GM23338 (cell line): Measurements from ENCODE around the gene UBE2F. TPM values are rescaled to one million over a fixed set of nuclear protein-coding genes. Genes with fewer than 3 reads are reported as not detected.

Experiments used
- ATAC-seq: fragments of 200-7000 bp; cut with Tn5 transposase; 3 replicates; pipeline ENCODE4 v1.9.1; 2020
- DNase-seq: peaks from one replicate; pipeline ENCODE4 v3.0.0-alpha.2; 2015; ENCODE audit warnings: low spot score
- H2AFZ ChIP-seq: fragments of 200-600 bp; sonication (generic); 2 replicates; pipeline ENCODE4 v1.8.0; 2016; ENCODE audit warnings: antibody characterized with exemption, mild to moderate bottlenecking, moderate library complexity
- H3F3A ChIP-seq: fragments of 200-600 bp; sonication (generic); replicated peaks from 2 replicates; pipeline ENCODE4 v1.8.0; 2017; ENCODE audit warnings: antibody characterized with exemption, mixed run types, low read depth
- H3K27ac ChIP-seq: fragments of 200-600 bp; sonication (generic); 2 replicates; pipeline ENCODE4 v1.6.1; 2016; ENCODE audit warnings: low read depth
- H3K27me3 ChIP-seq: fragments of 200-600 bp; sonication (generic); 2 replicates; pipeline ENCODE4 v1.8.0; 2016; ENCODE audit warnings: mild to moderate bottlenecking, mixed run types, moderate library complexity; ENCODE audit not compliant: insufficient read depth
- H3K36me3 ChIP-seq: fragments of 200-600 bp; sonication (generic); 2 replicates; pipeline ENCODE4 v1.8.0; 2016; ENCODE audit warnings: mild to moderate bottlenecking; ENCODE audit not compliant: insufficient read depth
- H3K4me1 ChIP-seq: fragments of 200-600 bp; sonication (generic); 2 replicates; pipeline ENCODE4 v1.8.0; 2016; ENCODE audit warnings: mild to moderate bottlenecking, moderate library complexity; ENCODE audit not compliant: insufficient read depth
- H3K4me2 ChIP-seq: fragments of 200-600 bp; sonication (generic); 2 replicates; pipeline ENCODE4 v1.7.1; 2017; ENCODE audit warnings: mixed run types
- H3K4me3 ChIP-seq: fragments of 200-600 bp; sonication (generic); 2 replicates; pipeline ENCODE4 v1.6.1; 2016; ENCODE audit warnings: mixed run types
- H3K79me2 ChIP-seq: fragments of 200-600 bp; sonication (generic); replicated peaks from 2 replicates; pipeline ENCODE4 v1.8.0; 2017; ENCODE audit warnings: mild to moderate bottlenecking; ENCODE audit not compliant: insufficient read depth
- H3K9me2 ChIP-seq: fragments of 200-600 bp; sonication (generic); 2 replicates; pipeline ENCODE4 v1.8.0; 2017; ENCODE audit not compliant: insufficient read depth
- H4K20me1 ChIP-seq: fragments of 200-600 bp; sonication (generic); replicated peaks from 2 replicates; pipeline ENCODE4 v1.8.0; 2017; ENCODE audit warnings: mild to moderate bottlenecking; ENCODE audit not compliant: insufficient read depth
- H3K27ac Mint-ChIP-seq: 2 replicates; pipeline ENCODE4 v1.8.0; 2020; ENCODE audit warnings: inconsistent platforms, mild to moderate bottlenecking, moderate library complexity, mixed read lengths
- H3K27me3 Mint-ChIP-seq: 3 replicates; pipeline ENCODE4 v1.8.0; 2022; ENCODE audit warnings: low read depth, mild to moderate bottlenecking, moderate library complexity, mixed read lengths, inconsistent platforms; ENCODE audit not compliant: insufficient read depth, poor library complexity
- H3K36me3 Mint-ChIP-seq: 3 replicates; pipeline ENCODE4 v1.8.0; 2021; ENCODE audit warnings: low read depth, mild to moderate bottlenecking, inconsistent platforms, moderate library complexity, mixed read lengths
- H3K4me1 Mint-ChIP-seq: 3 replicates; pipeline ENCODE4 v1.8.0; 2020; ENCODE audit warnings: mild to moderate bottlenecking, inconsistent platforms, mixed read lengths
- H3K4me3 Mint-ChIP-seq: 3 replicates; pipeline ENCODE4 v1.8.0; 2021; ENCODE audit warnings: moderate library complexity, mild to moderate bottlenecking, inconsistent platforms, mixed read lengths
- H3K9me3 Mint-ChIP-seq: 3 replicates; pipeline ENCODE4 v1.8.0; 2020; ENCODE audit warnings: moderate library complexity, mild to moderate bottlenecking, inconsistent platforms, mixed read lengths
- CREB1 ChIP-seq: fragments of 250-450 bp; sonication (Bioruptor Pico); IDR thresholded peaks from 2 replicates; pipeline ENCODE4 v1.5.0; 2020; ENCODE audit warnings: low read depth, mild to moderate bottlenecking, moderate library complexity
- EZH2phosphoT487 ChIP-seq: fragments of 200-600 bp; sonication (generic); IDR thresholded peaks from one replicate; pipeline ENCODE4 v1.8.1; 2018; ENCODE audit warnings: antibody characterized with exemption; ENCODE audit not compliant: unreplicated experiment
- JUNB ChIP-seq: IDR thresholded peaks from one replicate; pipeline ENCODE4 v1.6.1; 2016; ENCODE audit warnings: antibody characterized with exemption; ENCODE audit not compliant: unreplicated experiment
- NANOG ChIP-seq: IDR thresholded peaks from 2 replicates; pipeline ENCODE4 v1.6.1; 2016; ENCODE audit warnings: antibody characterized with exemption, borderline replicate concordance
- POLR2AphosphoS5 ChIP-seq: IDR thresholded peaks from 2 replicates; pipeline ENCODE4 v1.6.1; 2016; ENCODE audit warnings: antibody characterized with exemption, low read depth
- ZNF114 ChIP-seq: fragments of 250-450 bp; sonication (Bioruptor Pico); IDR thresholded peaks from 2 replicates; pipeline ENCODE4 v1.5.0; 2020; ENCODE audit warnings: mild to moderate bottlenecking, moderate library complexity
- ZNF331 ChIP-seq: fragments of 250-450 bp; sonication (Bioruptor Pico); IDR thresholded peaks from 2 replicates; pipeline ENCODE4 v1.5.0; 2020; ENCODE audit warnings: low read depth, mild to moderate bottlenecking, moderate library complexity
- ZNF462 ChIP-seq: fragments of 250-450 bp; sonication (Bioruptor Pico); IDR thresholded peaks from 2 replicates; pipeline ENCODE4 v1.5.0; 2020; ENCODE audit warnings: mild to moderate bottlenecking, moderate library complexity
- polyA plus RNA-seq: library from polyadenylated mRNA; unstranded; fragments of >200 nt; fragmentation: Nextera tagmentation; extraction: Ambion mirVana; gene quantifications from 2 replicates; pipeline ENCODE4 v1.2.1, GENCODE V29; 2016
- total RNA-seq: library from RNA; depleted of rRNA; stranded (reverse); fragments of >200 nt; shearing (Covaris generic); gene quantifications from 2 replicates; pipeline ENCODE4 v1.2.3, GENCODE V29; 2014
- TF ChIP-seq, protein P1 (sequence below): IDR thresholded peaks from 2 replicates; pipeline ENCODE4 v1.6.1; 2016; ENCODE audit warnings: antibody characterized with exemption
- TF ChIP-seq, protein P2 (sequence below): IDR thresholded peaks from one replicate; pipeline ENCODE4 v1.6.1; 2018; ENCODE audit warnings: antibody characterized with exemption; ENCODE audit not compliant: unreplicated experiment
- TF ChIP-seq, protein P3 (sequence below), 2 experiments: fragments of 200-600 bp in 1 of 2; sonication (generic) in 1 of 2; conservative IDR thresholded peaks; 2 replicates each; pipeline versions ENCODE4 v1.5.1 to v1.6.1; 2016 to 2017; ENCODE audit warnings: antibody characterized with exemption in 2 of 2, low read depth in 2 of 2, mild to moderate bottlenecking in 2 of 2, moderate library complexity in 1 of 2

UBE2F gene
- total and polyA plus RNA-seq, 2 experiments from 2014 or later = 98.2 to 106 TPM

GRCh38 chr2:237929979-237930378 lies 36.8 kb upstream of the UBE2F start:
- H2AFZ ChIP-seq = no peak overlapping the region
- TF ChIP-seq, protein P1, sequence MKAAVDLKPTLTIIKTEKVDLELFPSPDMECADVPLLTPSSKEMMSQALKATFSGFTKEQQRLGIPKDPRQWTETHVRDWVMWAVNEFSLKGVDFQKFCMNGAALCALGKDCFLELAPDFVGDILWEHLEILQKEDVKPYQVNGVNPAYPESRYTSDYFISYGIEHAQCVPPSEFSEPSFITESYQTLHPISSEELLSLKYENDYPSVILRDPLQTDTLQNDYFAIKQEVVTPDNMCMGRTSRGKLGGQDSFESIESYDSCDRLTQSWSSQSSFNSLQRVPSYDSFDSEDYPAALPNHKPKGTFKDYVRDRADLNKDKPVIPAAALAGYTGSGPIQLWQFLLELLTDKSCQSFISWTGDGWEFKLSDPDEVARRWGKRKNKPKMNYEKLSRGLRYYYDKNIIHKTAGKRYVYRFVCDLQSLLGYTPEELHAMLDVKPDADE = no peak
- TF ChIP-seq ZNF462 (CRISPR knock-in tag) (no peak), NANOG (no peak), ZNF114 (CRISPR knock-in tag) (no peak), POLR2AphosphoS5 (no peak), ZNF331 (CRISPR knock-in tag) (no peak), CREB1 (no peak), JUNB (no peak), EZH2phosphoT487 (no peak)
- TF ChIP-seq, protein P2, sequence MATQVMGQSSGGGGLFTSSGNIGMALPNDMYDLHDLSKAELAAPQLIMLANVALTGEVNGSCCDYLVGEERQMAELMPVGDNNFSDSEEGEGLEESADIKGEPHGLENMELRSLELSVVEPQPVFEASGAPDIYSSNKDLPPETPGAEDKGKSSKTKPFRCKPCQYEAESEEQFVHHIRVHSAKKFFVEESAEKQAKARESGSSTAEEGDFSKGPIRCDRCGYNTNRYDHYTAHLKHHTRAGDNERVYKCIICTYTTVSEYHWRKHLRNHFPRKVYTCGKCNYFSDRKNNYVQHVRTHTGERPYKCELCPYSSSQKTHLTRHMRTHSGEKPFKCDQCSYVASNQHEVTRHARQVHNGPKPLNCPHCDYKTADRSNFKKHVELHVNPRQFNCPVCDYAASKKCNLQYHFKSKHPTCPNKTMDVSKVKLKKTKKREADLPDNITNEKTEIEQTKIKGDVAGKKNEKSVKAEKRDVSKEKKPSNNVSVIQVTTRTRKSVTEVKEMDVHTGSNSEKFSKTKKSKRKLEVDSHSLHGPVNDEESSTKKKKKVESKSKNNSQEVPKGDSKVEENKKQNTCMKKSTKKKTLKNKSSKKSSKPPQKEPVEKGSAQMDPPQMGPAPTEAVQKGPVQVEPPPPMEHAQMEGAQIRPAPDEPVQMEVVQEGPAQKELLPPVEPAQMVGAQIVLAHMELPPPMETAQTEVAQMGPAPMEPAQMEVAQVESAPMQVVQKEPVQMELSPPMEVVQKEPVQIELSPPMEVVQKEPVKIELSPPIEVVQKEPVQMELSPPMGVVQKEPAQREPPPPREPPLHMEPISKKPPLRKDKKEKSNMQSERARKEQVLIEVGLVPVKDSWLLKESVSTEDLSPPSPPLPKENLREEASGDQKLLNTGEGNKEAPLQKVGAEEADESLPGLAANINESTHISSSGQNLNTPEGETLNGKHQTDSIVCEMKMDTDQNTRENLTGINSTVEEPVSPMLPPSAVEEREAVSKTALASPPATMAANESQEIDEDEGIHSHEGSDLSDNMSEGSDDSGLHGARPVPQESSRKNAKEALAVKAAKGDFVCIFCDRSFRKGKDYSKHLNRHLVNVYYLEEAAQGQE = no peak
- TF ChIP-seq, protein P3, sequence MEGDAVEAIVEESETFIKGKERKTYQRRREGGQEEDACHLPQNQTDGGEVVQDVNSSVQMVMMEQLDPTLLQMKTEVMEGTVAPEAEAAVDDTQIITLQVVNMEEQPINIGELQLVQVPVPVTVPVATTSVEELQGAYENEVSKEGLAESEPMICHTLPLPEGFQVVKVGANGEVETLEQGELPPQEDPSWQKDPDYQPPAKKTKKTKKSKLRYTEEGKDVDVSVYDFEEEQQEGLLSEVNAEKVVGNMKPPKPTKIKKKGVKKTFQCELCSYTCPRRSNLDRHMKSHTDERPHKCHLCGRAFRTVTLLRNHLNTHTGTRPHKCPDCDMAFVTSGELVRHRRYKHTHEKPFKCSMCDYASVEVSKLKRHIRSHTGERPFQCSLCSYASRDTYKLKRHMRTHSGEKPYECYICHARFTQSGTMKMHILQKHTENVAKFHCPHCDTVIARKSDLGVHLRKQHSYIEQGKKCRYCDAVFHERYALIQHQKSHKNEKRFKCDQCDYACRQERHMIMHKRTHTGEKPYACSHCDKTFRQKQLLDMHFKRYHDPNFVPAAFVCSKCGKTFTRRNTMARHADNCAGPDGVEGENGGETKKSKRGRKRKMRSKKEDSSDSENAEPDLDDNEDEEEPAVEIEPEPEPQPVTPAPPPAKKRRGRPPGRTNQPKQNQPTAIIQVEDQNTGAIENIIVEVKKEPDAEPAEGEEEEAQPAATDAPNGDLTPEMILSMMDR (conservative IDR thresholded peaks at IDR 0.05; ENCODE audit: low read depth in 2 of 2) = no peak
- no peak for ATAC-seq

More at GRCh38 chr2:237929979-237930378, 36.8 kb upstream of the UBE2F start:
- Histone ChIP-seq H3K4me2 (no peak overlapping the region), H3K36me3 (no peaks in the 10 kb centered on the region), H3K9me2 (no peaks in the 10 kb centered on the region), H3K27ac (no peak overlapping the region), H3K27me3 (no peaks in the 10 kb centered on the region), H4K20me1 (no peaks in the 10 kb centered on the region), H3K4me3 (no peak overlapping the region), H3K4me1 (no peaks in the 10 kb centered on the region), H3K79me2 (no peaks in the 10 kb centered on the region), H3F3A (no peaks in the 10 kb centered on the region)
- peaks cover 11% of the 10 kb centered on the region for H3K36me3 Mint-ChIP-seq
- no peak for DNase-seq
- no peaks in the 10 kb centered on the region for H3K4me1 Mint-ChIP-seq
- no peak overlapping the region for H3K27ac Mint-ChIP-seq
- peaks cover 30% of the 10 kb centered on the region for H3K9me3 Mint-ChIP-seq
- H3K4me3 Mint-ChIP-seq = no peak overlapping the region
- peaks cover 3% of the 10 kb centered on the region for H3K27me3 Mint-ChIP-seq
